Endothelial cell of umbilical vein (primary cell): ENCODE results near the gene PTGER3. TPM values are rescaled to one million over a fixed set of nuclear protein-coding genes. Genes with fewer than 3 reads are reported as not detected.

Experiments
- BruUV-seq: library from RNA; stranded (reverse); fragments of 400-500 nt; replicated peaks from 2 replicates; lab custom pipeline; 2021; lab: Mats Ljungman, UMichigan
- CTCF ChIA-PET: fragments of 300-600, 350-600 bp; sonication (Branson Sonifier 250); formaldehyde crosslinking; loops from one replicate; lab custom pipeline; 2021; ENCODE audit warnings: antibody characterized with exemption, inconsistent platforms; lab: Charles Lee
- POLR2A ChIA-PET: fragments of 300-600, 350-600 bp; sonication (Branson Sonifier 250); formaldehyde crosslinking; loops from one replicate; lab custom pipeline; 2021; ENCODE audit warnings: antibody characterized with exemption, inconsistent platforms; lab: Charles Lee
- DNase-seq: peaks from one replicate; pipeline ENCODE4 v3.0.0-alpha.2; 2011; ENCODE audit warnings: low read depth, low spot score
- FAIRE-seq: peaks from 2 replicates; lab custom pipeline; 2011; peaks lifted over from hg19 to GRCh38; lab: Jason Lieb, UNC
- H2AFZ ChIP-seq: 2 replicates; pipeline ENCODE4 v1.6.0; 2012; ENCODE audit warnings: low read depth, low read length, control low read depth, inconsistent platforms
- H3K27ac ChIP-seq: 2 replicates; pipeline ENCODE4 v1.5.1; 2011; ENCODE audit warnings: low read depth, mild to moderate bottlenecking, control low read depth, low read length, moderate library complexity; ENCODE audit not compliant: insufficient read depth
- H3K27me3 ChIP-seq, 2 experiments: 2 replicates each; pipeline versions ENCODE4 v1.6.0 to v1.6.1; 2011; ENCODE audit warnings: low read length in 2 of 2, mixed read lengths in 1 of 2; ENCODE audit not compliant: control insufficient read depth in 2 of 2, insufficient read depth in 2 of 2
- H3K36me3 ChIP-seq, 2 experiments: 2 replicates in 1 of 2; 3 replicates in 1 of 2; pipeline ENCODE4 v1.5.1; 2011; ENCODE audit warnings: low read length in 2 of 2, mild to moderate bottlenecking in 1 of 2, moderate library complexity in 1 of 2; ENCODE audit not compliant: control insufficient read depth in 2 of 2, insufficient read depth in 2 of 2; ENCODE audit errors: extremely low read depth in 1 of 2
- H3K4me1 ChIP-seq: 3 replicates; pipeline ENCODE4 v1.5.1; 2011; ENCODE audit warnings: mild to moderate bottlenecking, low read length; ENCODE audit not compliant: control insufficient read depth, insufficient read depth; ENCODE audit errors: extremely low read depth
- H3K4me2 ChIP-seq: 2 replicates; pipeline ENCODE4 v1.6.1; 2011; ENCODE audit warnings: low read length, control low read depth, mixed read lengths; ENCODE audit not compliant: insufficient read depth
- H3K4me3 ChIP-seq, 3 experiments: fragments of 200-600 bp in 1 of 3; sonication (generic), shearing (Covaris generic) in 1 of 3; replicated peaks in 1 of 3; 2 replicates each; pipeline ENCODE4 v1.5.1; 2011 to 2016; ENCODE audit warnings: control low read depth in 3 of 3, low read length in 3 of 3, mild to moderate bottlenecking in 2 of 3, inconsistent platforms in 1 of 3, low read depth in 1 of 3, moderate library complexity in 1 of 3; ENCODE audit not compliant: insufficient read depth in 1 of 3
- H3K79me2 ChIP-seq: 2 replicates; pipeline ENCODE4 v1.6.0; 2012; ENCODE audit warnings: low read length, inconsistent platforms; ENCODE audit not compliant: control insufficient read depth, insufficient read depth
- H3K9ac ChIP-seq: replicated peaks from 2 replicates; pipeline ENCODE3; 2011; ENCODE audit warnings: low read length, control low read depth; ENCODE audit not compliant: insufficient read depth; ENCODE audit errors: extremely low read depth
- H3K9me1 ChIP-seq: replicated peaks from 3 replicates; pipeline ENCODE4 v1.6.0; 2011; ENCODE audit warnings: mild to moderate bottlenecking, low read length; ENCODE audit not compliant: control insufficient read depth, insufficient read depth; ENCODE audit errors: extremely low read depth
- H3K9me3 ChIP-seq: replicated peaks from 2 replicates; pipeline ENCODE4 v1.5.1; 2012; ENCODE audit warnings: low read length, inconsistent platforms; ENCODE audit not compliant: control insufficient read depth, insufficient read depth
- H4K20me1 ChIP-seq: replicated peaks from 2 replicates; pipeline ENCODE3; 2011; ENCODE audit warnings: mild to moderate bottlenecking, low read length; ENCODE audit not compliant: control insufficient read depth, insufficient read depth; ENCODE audit errors: extremely low read depth
- EZH2 ChIP-seq: IDR thresholded peaks from 2 replicates; pipeline ENCODE4 v1.6.1; 2012; ENCODE audit warnings: borderline replicate concordance, low read depth, mild to moderate bottlenecking, moderate library complexity, low read length, inconsistent platforms; ENCODE audit not compliant: severe bottlenecking
- FOS ChIP-seq: IDR thresholded peaks from 2 replicates; pipeline ENCODE4 v1.6.1; 2011; ENCODE audit warnings: mild to moderate bottlenecking, low read length, moderate library complexity, borderline replicate concordance; ENCODE audit not compliant: insufficient read depth
- GATA2 ChIP-seq: IDR thresholded peaks from 2 replicates; pipeline ENCODE4 v1.7.0; 2011; ENCODE audit warnings: low read depth, mild to moderate bottlenecking, moderate library complexity, mixed read lengths, low read length; ENCODE audit not compliant: insufficient read length, insufficient read depth
- MAX ChIP-seq: IDR thresholded peaks from 2 replicates; pipeline ENCODE4 v1.6.1; 2011; ENCODE audit not compliant: insufficient read depth, insufficient read length
- MYC ChIP-seq: IDR thresholded peaks from one replicate; pipeline ENCODE4 v1.6.1; 2011; ENCODE audit warnings: mild to moderate bottlenecking, low read depth, low read length
- dilution Hi-C: fragments of 300-500 bp; cut with MboI; formaldehyde crosslinking; loops from one replicate; pipeline ENCODE4 v1.15.0; 2019; ENCODE audit warnings: low sequenced_read_pairs; ENCODE audit not compliant: extremely low pct_ligation_motif_present
- intact Hi-C: fragments of 100-400 bp; cut with micrococcal nuclease; formaldehyde crosslinking; loops from one replicate; pipeline ENCODE4 v1.10.0; 2022
- polyA plus RNA-seq, 4 experiments: library from polyadenylated mRNA; depleted of rRNA in 3 of 4; stranded (reverse) in 3 of 4; unstranded in 1 of 4; fragments of >200 nt; gene quantifications; 2 replicates each; pipeline versions ENCODE4 v1.2.1 to v1.2.3, GENCODE V29; 2011 to 2012; ENCODE audit warnings: missing spikeins in 1 of 4
- total RNA-seq: library from RNA; stranded (reverse); gene quantifications from 2 replicates; pipeline ENCODE4 v1.2.3, GENCODE V29; 2021
- TF ChIP-seq, protein P1 (sequence below), 2 donors: IDR thresholded peaks; 1 replicate in 1 of 2; 2 replicates in 1 of 2; pipeline ENCODE4 v1.5.1; 2011; ENCODE audit warnings: low read length in 2 of 2, mild to moderate bottlenecking in 2 of 2, moderate library complexity in 2 of 2, control low read depth in 1 of 2, inconsistent platforms in 1 of 2, low read depth in 1 of 2; ENCODE audit not compliant: insufficient read depth in 1 of 2; ENCODE audit errors: extremely low read depth in 1 of 2

The PTGER3 gene
- total and polyA plus RNA-seq, 2 donors (not counting 3 experiments of a cell fraction or from before 2014, with no cell fraction given), result 0.01 TPM; not detected in 1

GRCh38 chr1:71080230-71080738 is 32.7 kb upstream of the PTGER3 start:
- no peak for FAIRE-seq
- dilution Hi-C loops, result no loop called here
- peak overlapping the region; percentile 96 for H3K27ac ChIP-seq

More at GRCh38 chr1:71080230-71080738, 32.7 kb upstream of the PTGER3 start:
- Histone ChIP-seq H3K9me3 (no peaks in the 10 kb centered on the region), H3K36me3 (peaks cover 4 to 11% of the 10 kb centered on the region in 2 experiments), H3K9ac (peak overlapping the region; percentile 94), H2AFZ (peak overlapping the region; percentile 67), H3K79me2 (peaks cover 52% of the 10 kb centered on the region), H3K4me2 (peak overlapping the region; percentile 100), H3K27me3 (no peaks in the 10 kb centered on the region), H4K20me1 (peaks cover 4% of the 10 kb centered on the region), H3K4me1 (peaks cover 18% of the 10 kb centered on the region), H3K9me1 (no peaks in the 10 kb centered on the region), H3K4me3 (peak overlapping the region; percentile 59 to 100 (median 95))
- CTCF ChIA-PET, result interaction anchor here (0.6 to 1.2 kb wide), 2 partner anchors 14 to 20 kb away, joined by 3 to 4 read pairs; no protein-coding TSS in a partner anchor
- intact Hi-C loops, result no loop called here
- POLR2A ChIA-PET, result interaction anchor here (0.6 kb wide), 2 partner anchors 271 to 872 kb away, joined by 3 read pairs; no protein-coding TSS in a partner anchor
- peak; percentile 31 for DNase-seq
- BruUV-seq, result TSS peak; percentile 53
- TF ChIP-seq GATA2 (no peak), FOS (no peak), MAX (no peak), EZH2 (no peak), MYC (no peak)
- TF ChIP-seq, protein P1, sequence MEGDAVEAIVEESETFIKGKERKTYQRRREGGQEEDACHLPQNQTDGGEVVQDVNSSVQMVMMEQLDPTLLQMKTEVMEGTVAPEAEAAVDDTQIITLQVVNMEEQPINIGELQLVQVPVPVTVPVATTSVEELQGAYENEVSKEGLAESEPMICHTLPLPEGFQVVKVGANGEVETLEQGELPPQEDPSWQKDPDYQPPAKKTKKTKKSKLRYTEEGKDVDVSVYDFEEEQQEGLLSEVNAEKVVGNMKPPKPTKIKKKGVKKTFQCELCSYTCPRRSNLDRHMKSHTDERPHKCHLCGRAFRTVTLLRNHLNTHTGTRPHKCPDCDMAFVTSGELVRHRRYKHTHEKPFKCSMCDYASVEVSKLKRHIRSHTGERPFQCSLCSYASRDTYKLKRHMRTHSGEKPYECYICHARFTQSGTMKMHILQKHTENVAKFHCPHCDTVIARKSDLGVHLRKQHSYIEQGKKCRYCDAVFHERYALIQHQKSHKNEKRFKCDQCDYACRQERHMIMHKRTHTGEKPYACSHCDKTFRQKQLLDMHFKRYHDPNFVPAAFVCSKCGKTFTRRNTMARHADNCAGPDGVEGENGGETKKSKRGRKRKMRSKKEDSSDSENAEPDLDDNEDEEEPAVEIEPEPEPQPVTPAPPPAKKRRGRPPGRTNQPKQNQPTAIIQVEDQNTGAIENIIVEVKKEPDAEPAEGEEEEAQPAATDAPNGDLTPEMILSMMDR (IDR thresholded peaks at IDR 0.05; ENCODE audit: extremely low read depth in 1 of 2, insufficient read depth in 1 of 2, low read depth in 1 of 2, low read length in 2 of 2), result no peak
